ENCODE measurements around the gene LYZL4. TPM values are rescaled to one million over a fixed set of nuclear protein-coding genes. Genes with fewer than 3 reads are reported as not detected.

LYZL4 gene
- total and polyA plus RNA-seq, 2 of the 4 experiments (the other 2 are of a cell fraction), result not detected

DNA sequence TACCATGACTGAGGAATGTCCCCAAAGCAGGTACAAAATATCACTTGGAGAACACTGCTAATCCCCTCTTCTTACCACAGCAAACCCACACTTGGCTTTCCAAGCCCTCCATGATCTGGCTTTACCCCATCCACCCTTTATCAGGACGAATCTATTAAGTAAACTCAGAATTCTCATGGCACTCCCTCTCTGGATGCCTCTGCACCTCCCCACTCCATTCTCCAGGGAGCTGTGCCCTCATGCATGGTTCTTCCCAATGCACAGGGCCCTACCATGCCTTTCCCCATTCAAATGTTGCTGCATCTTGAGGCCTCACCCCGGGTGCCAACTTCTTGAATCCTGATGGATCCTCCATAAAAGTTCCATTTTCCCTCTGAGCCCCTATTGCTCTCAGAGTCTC is 2.3 kb downstream of the LYZL4 start:
- Histone ChIP-seq H4K8ac (ENCODE audit: low read depth in 2 of 2, low read length in 2 of 2) (no peak overlapping the region), H3K14ac (replicated peaks; ENCODE audit: low read depth, low read length) (no peak overlapping the region), H3K9me1 (ENCODE audit: insufficient read depth, low read length) (no peaks in the 10 kb centered on the region), H2BK15ac (ENCODE audit: low read depth, low read length) (no peak overlapping the region), H3K4me1 (ENCODE audit: control insufficient read depth, insufficient read depth, low read length) (no peaks in the 10 kb centered on the region), H2BK5ac (ENCODE audit: low read depth, low read length, poor library complexity, severe bottlenecking) (no peak overlapping the region), H3K27ac (ENCODE audit: insufficient read depth, low read length) (no peak overlapping the region), H3K23ac (ENCODE audit: low read depth, low read length) (no peak overlapping the region), H3K79me1 (ENCODE audit: low read depth in 1 of 2, low read length in 2 of 2) (no peaks in the 10 kb centered on the region), H3K4me3 (ENCODE audit: insufficient read depth, low read depth, low read length) (no peak overlapping the region), H2BK120ac (ENCODE audit: low read depth, low read length) (no peak overlapping the region), H3K18ac (ENCODE audit: low read depth, low read length) (no peak overlapping the region), H3K9ac (ENCODE audit: low read depth, low read length) (no peak overlapping the region), H3K56ac (ENCODE audit: extremely low read depth, insufficient read depth, low read length) (no peak overlapping the region), H2AK9ac (replicated peaks; ENCODE audit: low read depth, low read length, poor library complexity) (no peak overlapping the region), H4K91ac (ENCODE audit: insufficient read depth, low read depth, low read length) (no peak overlapping the region), H4K20me1 (ENCODE audit: insufficient read depth, low read length) (no peaks in the 10 kb centered on the region), H4K5ac (ENCODE audit: low read depth, low read length) (no peak overlapping the region), H2AK5ac (ENCODE audit: low read depth, low read length) (no peak overlapping the region), H3K4me2 (ENCODE audit: low read depth, low read length) (no peak overlapping the region), H2BK20ac (ENCODE audit: low read depth, low read length) (no peak overlapping the region), H2AFZ (replicated peaks; ENCODE audit: low read length, poor library complexity) (no peak overlapping the region), H3K9me3 (ENCODE audit: control insufficient read depth, insufficient read depth, low read length) (no peaks in the 10 kb centered on the region), H3K27me3 (ENCODE audit: control insufficient read depth, insufficient read depth, low read length) (no peaks in the 10 kb centered on the region), H3K36me3 (ENCODE audit: control insufficient read depth, insufficient read depth, low read length) (no peaks in the 10 kb centered on the region), H3K4ac (ENCODE audit: low read depth, low read length) (no peak overlapping the region)
- WGBS, 2 experiments (ENCODE audit: extremely low coverage in 2 of 2, insufficient read length in 1 of 2), result 0% methylated on average over 1 of the region's 2 CpGs; no CpG with 5 or more reads in 1 of the 2 experiments
- no peak for TF ChIP-seq CTCF (conservative IDR thresholded peaks at IDR 0.05; ENCODE audit: low read depth, low read length)
- no peak for TF ChIP-seq RFX5 (IDR thresholded peaks at IDR 0.05; ENCODE audit: low read depth, low read length)
- no peak for TF ChIP-seq BHLHE40 (IDR thresholded peaks at IDR 0.05; ENCODE audit: low read depth, low read length)
- no peak for TF ChIP-seq FOS (IDR thresholded peaks at IDR 0.05; ENCODE audit: low read depth, low read length)
- no peak for TF ChIP-seq MXI1 (IDR thresholded peaks at IDR 0.05; ENCODE audit: borderline replicate concordance, low read depth, low read length)
- no peak for TF ChIP-seq SMC3 (IDR thresholded peaks at IDR 0.05; ENCODE audit: low read depth, low read length)
- no peak for TF ChIP-seq MAFK (IDR thresholded peaks at IDR 0.05; ENCODE audit: low read depth, low read length)
- TF ChIP-seq RAD21 (IDR thresholded peaks at IDR 0.05; ENCODE audit: low read length), result no peak
- TF ChIP-seq CEBPB (IDR thresholded peaks at IDR 0.05; ENCODE audit: low read depth, low read length), result no peak
- no peak for TF ChIP-seq POLR2A (IDR thresholded peaks at IDR 0.05; ENCODE audit: low read depth, low read length)
- no peak for TF ChIP-seq NFE2L2 (IDR thresholded peaks at IDR 0.05; ENCODE audit: low read depth, low read length)
- TF ChIP-seq, protein P1, sequence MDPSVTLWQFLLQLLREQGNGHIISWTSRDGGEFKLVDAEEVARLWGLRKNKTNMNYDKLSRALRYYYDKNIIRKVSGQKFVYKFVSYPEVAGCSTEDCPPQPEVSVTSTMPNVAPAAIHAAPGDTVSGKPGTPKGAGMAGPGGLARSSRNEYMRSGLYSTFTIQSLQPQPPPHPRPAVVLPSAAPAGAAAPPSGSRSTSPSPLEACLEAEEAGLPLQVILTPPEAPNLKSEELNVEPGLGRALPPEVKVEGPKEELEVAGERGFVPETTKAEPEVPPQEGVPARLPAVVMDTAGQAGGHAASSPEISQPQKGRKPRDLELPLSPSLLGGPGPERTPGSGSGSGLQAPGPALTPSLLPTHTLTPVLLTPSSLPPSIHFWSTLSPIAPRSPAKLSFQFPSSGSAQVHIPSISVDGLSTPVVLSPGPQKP (IDR thresholded peaks at IDR 0.05; ENCODE audit: borderline replicate concordance, low read depth, low read length), result no peak
- TF ChIP-seq RCOR1 (IDR thresholded peaks at IDR 0.05; ENCODE audit: insufficient replicate concordance, low read length), result no peak
- TF ChIP-seq, protein P2, sequence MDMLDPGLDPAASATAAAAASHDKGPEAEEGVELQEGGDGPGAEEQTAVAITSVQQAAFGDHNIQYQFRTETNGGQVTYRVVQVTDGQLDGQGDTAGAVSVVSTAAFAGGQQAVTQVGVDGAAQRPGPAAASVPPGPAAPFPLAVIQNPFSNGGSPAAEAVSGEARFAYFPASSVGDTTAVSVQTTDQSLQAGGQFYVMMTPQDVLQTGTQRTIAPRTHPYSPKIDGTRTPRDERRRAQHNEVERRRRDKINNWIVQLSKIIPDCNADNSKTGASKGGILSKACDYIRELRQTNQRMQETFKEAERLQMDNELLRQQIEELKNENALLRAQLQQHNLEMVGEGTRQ (IDR thresholded peaks at IDR 0.05; ENCODE audit: low read depth, low read length), result no peak
- TF ChIP-seq CHD1 (IDR thresholded peaks at IDR 0.05; ENCODE audit: low read depth, low read length), result no peak
- TF ChIP-seq MAZ (IDR thresholded peaks at IDR 0.05; ENCODE audit: borderline replicate concordance, low read depth, low read length), result no peak
- in situ Hi-C loops (cut with MboI; ENCODE audit: low sequenced_read_pairs), result no loop called here
- dilution Hi-C loops (cut with HindIII; ENCODE audit: low sequenced_read_pairs, unreplicated experiment), result no loop called here
- ChIA-PET POLR2A (ENCODE audit: unreplicated experiment) (no interaction called here), CTCF (no interaction called here)
- no TSS peak for BruUV-seq (replicated peaks)
- DNase-seq, result no peak
- ATAC-seq (ENCODE audit: low read depth), result no peak
- intact Hi-C loops (cut with micrococcal nuclease), result no loop called here

Data from IMR-90 (cell line).